Measurements from ENCODE around the gene PDZRN3. TPM values are rescaled to one million over a fixed set of nuclear protein-coding genes. Genes with fewer than 3 reads are reported as not detected.

PDZRN3 gene
- total RNA-seq, 1 experiment from 2014 or later: 0.17 TPM

DNA sequence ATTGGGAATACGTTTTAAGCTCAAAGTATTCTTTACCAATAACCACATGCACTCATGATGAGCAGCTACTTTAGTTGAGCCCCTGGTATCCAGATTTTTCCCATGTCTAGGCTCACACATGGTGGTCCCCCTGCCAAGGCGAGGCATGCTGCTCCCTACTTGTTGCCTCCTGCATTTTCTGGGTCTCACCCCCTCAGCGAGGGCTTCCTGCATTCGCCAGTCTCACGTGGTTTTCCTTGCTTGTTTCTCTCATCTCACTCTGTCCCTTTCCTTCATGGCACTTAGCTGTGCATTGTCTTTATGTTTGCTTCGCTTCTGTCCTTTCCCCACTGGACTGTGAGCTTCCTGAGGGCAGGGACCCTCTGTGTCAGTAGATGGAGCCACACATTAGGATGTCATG, 99.2 kb downstream of the PDZRN3 start (continued):
- TF ChIP-seq ZBTB33 (IDR thresholded peaks at IDR 0.05; ENCODE audit: extremely low read depth, insufficient replicate concordance, low read length) (no peak), REST (IDR thresholded peaks at IDR 0.05; ENCODE audit: low read depth) (no peak), EZH2phosphoT487 (IDR thresholded peaks at IDR 0.05; ENCODE audit: borderline replicate concordance) (no peak), SIN3A (IDR thresholded peaks at IDR 0.05; ENCODE audit: low read depth) (no peak), TCF7L2 (IDR thresholded peaks at IDR 0.05; ENCODE audit: borderline replicate concordance, extremely low read depth, insufficient read depth, insufficient read length) (no peak), MAX (IDR thresholded peaks at IDR 0.05) (no peak)

DNA sequence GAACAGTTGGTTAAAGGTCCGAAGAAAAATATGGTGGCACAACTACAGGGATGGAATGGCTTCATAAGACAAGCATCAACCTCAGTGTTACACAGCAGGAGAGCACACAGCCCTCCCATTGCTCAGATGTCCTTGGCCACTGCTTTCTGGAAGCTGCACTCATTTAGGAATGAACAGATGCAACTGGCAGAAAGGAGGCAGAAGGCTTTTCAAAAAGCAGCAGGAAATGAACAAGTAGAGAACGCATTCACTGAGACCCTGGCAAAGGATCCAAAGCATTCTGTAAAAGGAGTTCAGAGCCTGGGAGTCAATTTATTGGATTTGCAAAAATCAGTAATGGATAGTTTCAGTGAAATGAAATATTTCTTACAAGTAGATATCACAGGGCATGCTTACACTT, 101.1 kb downstream of the PDZRN3 start:
- Histone ChIP-seq H3K9ac (ENCODE audit: low read length) (no peak overlapping the region), H3K4me3 (replicated peaks in 1 of 2; ENCODE audit: low read depth in 1 of 2, low read length in 2 of 2) (no peak overlapping the region), H3K27me3 (ENCODE audit: insufficient read depth, low read length) (0 out of 2 replicates have a peak, but pooled peaks cover 4% of the 10 kb centered on the region), H3K79me2 (ENCODE audit: insufficient read depth, low read length) (no peaks in the 10 kb centered on the region), H3K9me2 (ENCODE audit: insufficient read depth) (no peaks in the 10 kb centered on the region), H3K27ac (ENCODE audit: low read depth, low read length) (no peak overlapping the region), H3K4me2 (ENCODE audit: low read length) (no peak overlapping the region), H3K9me3 (ENCODE audit: control insufficient read depth in 1 of 2, insufficient read depth in 1 of 2, low read depth in 1 of 2, low read length in 2 of 2) (no peaks in the 10 kb centered on the region), H3K4me1 (ENCODE audit: control insufficient read depth in 1 of 2, insufficient read depth in 2 of 2, low read length in 2 of 2) (no peaks in the 10 kb centered on the region), H2AFZ (ENCODE audit: low read depth, low read length, poor library complexity, severe bottlenecking) (no peak overlapping the region), H3K36me3 (ENCODE audit: control insufficient read depth in 1 of 2, insufficient read depth in 2 of 2, low read length in 2 of 2) (no peaks in the 10 kb centered on the region), H4K20me1 (ENCODE audit: insufficient read depth) (no peaks in the 10 kb centered on the region)
- ChIA-PET POLR2A (no interaction called here), RAD21 (ENCODE audit: low non-redundant PET in 1 of 2, low total read pairs in 2 of 2, uncharacterized antibody in 2 of 2, unreplicated experiment in 2 of 2) (no interaction called here), CTCF (no interaction called here)
- intact Hi-C loops (cut with micrococcal nuclease): no loop called here
- DNase-seq (ENCODE audit: low read depth, low spot score): no peak
- no peak for ATAC-seq
- TF ChIP-seq CEBPB (IDR thresholded peaks at IDR 0.05; ENCODE audit: low read depth): no peak
- TF ChIP-seq MAX (IDR thresholded peaks at IDR 0.05): no peak
- no peak for TF ChIP-seq ZBTB33 (IDR thresholded peaks at IDR 0.05; ENCODE audit: extremely low read depth, insufficient replicate concordance, low read length)
- TF ChIP-seq POLR2AphosphoS5 (IDR thresholded peaks at IDR 0.05; ENCODE audit: low read depth, low read length): no peak
- TF ChIP-seq, protein P1, sequence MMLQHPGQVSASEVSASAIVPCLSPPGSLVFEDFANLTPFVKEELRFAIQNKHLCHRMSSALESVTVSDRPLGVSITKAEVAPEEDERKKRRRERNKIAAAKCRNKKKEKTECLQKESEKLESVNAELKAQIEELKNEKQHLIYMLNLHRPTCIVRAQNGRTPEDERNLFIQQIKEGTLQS (IDR thresholded peaks at IDR 0.05): no peak
- no peak for TF ChIP-seq ELF1 (IDR thresholded peaks at IDR 0.05; ENCODE audit: borderline replicate concordance, low read depth)
- BruUV-seq (replicated peaks): no TSS peak

Measured in HCT116 (cell line).